ENCODE measurements around the gene NDST3. TPM values are rescaled to one million over a fixed set of nuclear protein-coding genes. Genes with fewer than 3 reads are reported as not detected.

The NDST3 gene
- polyA plus RNA-seq, 2 of the 4 experiments (the other 2 are of a cell fraction), result not detected

GRCh38 chr4:118276580-118276979, 242.3 kb downstream of the NDST3 start:
- no peak overlapping the region for H3K4me3 ChIP-seq
- H3K4me1 ChIP-seq, result peaks cover 24% of the 10 kb centered on the region
- DNase-seq (ENCODE audit: low read depth in 1 of 2, low spot score in 1 of 2) (no peak), FAIRE-seq (no peak), ATAC-seq (no peak)
- 55% methylated on average over 2 of the region's 2 CpGs for WGBS (ENCODE audit: missing lambda C conversion rate)
- ChIA-PET CTCF (no interaction called here), POLR2A (no interaction called here)
- peak overlapping the region; percentile 73; the same call in 1 of the 3 replicates for H3K4me2 ChIP-seq
- no peak overlapping the region for H3K27ac ChIP-seq
- no peaks in the 10 kb centered on the region for H3K9me3 ChIP-seq
- no peak for TF ChIP-seq ZNF302 (CRISPR knock-in tag; IDR thresholded peaks at IDR 0.05)
- TF ChIP-seq PBX3 (IDR thresholded peaks at IDR 0.05), result no peak
- TF ChIP-seq KDM5A (IDR thresholded peaks at IDR 0.05), result no peak
- no peak for TF ChIP-seq ZFP36 (IDR thresholded peaks at IDR 0.05; ENCODE audit: borderline replicate concordance, partially characterized antibody)
- no peak for TF ChIP-seq CBX8 (IDR thresholded peaks at IDR 0.05)
- no peak for TF ChIP-seq USF2 (IDR thresholded peaks at IDR 0.05)
- TF ChIP-seq RFX5 (IDR thresholded peaks at IDR 0.05), result no peak
- TF ChIP-seq TFCP2L1 (CRISPR knock-in tag; IDR thresholded peaks at IDR 0.05), result no peak
- TF ChIP-seq MAFK (IDR thresholded peaks at IDR 0.05; ENCODE audit: partially characterized antibody), result no peak
- no peak for TF ChIP-seq KDM1A (IDR thresholded peaks at IDR 0.05; ENCODE audit: low read depth)
- no peak for TF ChIP-seq TP53 (CRISPR knock-in tag; IDR thresholded peaks at IDR 0.05)
- no peak for TF ChIP-seq HMGXB4 (CRISPR knock-in tag; IDR thresholded peaks at IDR 0.05; ENCODE audit: borderline replicate concordance)

- POLR2A ChIA-PET, result no interaction called here
- 97% methylated on average over 4 of the region's 4 CpGs for WGBS (ENCODE audit: missing lambda C conversion rate)
- CTCF ChIA-PET, result no interaction called here
- ATAC-seq (no peak), FAIRE-seq (no peak), DNase-seq (ENCODE audit: low read depth in 1 of 2, low spot score in 1 of 2) (no peak)
- peak overlapping the region; percentile 73 for H3K4me2 ChIP-seq
- H3K4me3 ChIP-seq, result peak overlapping the region; percentile 76; the same call in 1 of the 3 replicates
- H3K27ac ChIP-seq, result no peak overlapping the region; a peak in 1 of 6 replicates
- H3K4me1 ChIP-seq, result peaks cover 31% of the 10 kb centered on the region
- H3K9me3 ChIP-seq, result no peaks in the 10 kb centered on the region
- TF ChIP-seq MYC (IDR thresholded peaks at IDR 0.05; ENCODE audit: borderline replicate concordance, low read length), result no peak
- no peak for TF ChIP-seq EHF (CRISPR knock-in tag; IDR thresholded peaks at IDR 0.05)
- no peak for TF ChIP-seq TP53 (CRISPR knock-in tag; IDR thresholded peaks at IDR 0.05)
- no peak for TF ChIP-seq E2F6 (IDR thresholded peaks at IDR 0.05; ENCODE audit: borderline replicate concordance, low read depth)
- no peak for TF ChIP-seq GATA3 (IDR thresholded peaks at IDR 0.05; ENCODE audit: borderline replicate concordance)
- no peak for TF ChIP-seq HOXB5 (CRISPR knock-in tag; IDR thresholded peaks at IDR 0.05)
These were observed 243.0 kb downstream of the NDST3 start for GRCh38 chr4:118277243-118277642.

GRCh38 chr4:118278473-118279274, 244.4 kb downstream of the NDST3 start:
- Histone ChIP-seq H3K27ac (peak overlapping the region; percentile 87 to 100), H3K4me2 (peak overlapping the region; percentile 73), H3K4me1 (peaks cover 32% of the 10 kb centered on the region), H3K9me3 (no peaks in the 10 kb centered on the region), H3K4me3 (peak overlapping the region; percentile 76)
- FAIRE-seq, result no peak
- CTCF ChIA-PET, result no interaction called here
- POLR2A ChIA-PET, result no interaction called here
- DNase-seq (ENCODE audit: low read depth in 1 of 2, low spot score in 1 of 2), result peak; percentile 86 to 93
- 1% methylated on average over 30 of the region's 56 CpGs for WGBS (ENCODE audit: missing lambda C conversion rate)
- ATAC-seq, result peak; percentile 91 to 93
- no peak for TF ChIP-seq HOXB13 (CRISPR knock-in tag; IDR thresholded peaks at IDR 0.05; ENCODE audit: low read depth)
- TF ChIP-seq PHF8 (IDR thresholded peaks at IDR 0.05; ENCODE audit: borderline replicate concordance, low read depth), result peak; percentile 96; the same call in 1 of the 2 replicates
- no peak for TF ChIP-seq ZC3H11A (IDR thresholded peaks at IDR 0.05)
- TF ChIP-seq POLR2AphosphoS2 (conservative IDR thresholded peaks at IDR 0.05; ENCODE audit: low read length), result no peak
- peak; percentile 64; the same call in 1 of the 2 replicates for TF ChIP-seq FOSB (CRISPR knock-in tag; IDR thresholded peaks at IDR 0.05)
- no peak for TF ChIP-seq SMC3 (IDR thresholded peaks at IDR 0.05)
- peak; percentile 51; the same call in 1 of the 2 replicates for TF ChIP-seq TP53 (CRISPR knock-in tag; IDR thresholded peaks at IDR 0.05)
- peak; percentile 99 for TF ChIP-seq BCL3 (IDR thresholded peaks at IDR 0.05)
- peak; percentile 75 for TF ChIP-seq USF2 (IDR thresholded peaks at IDR 0.05)
- peak; percentile 87 to 98 for TF ChIP-seq JUN (IDR thresholded peaks at IDR 0.05)
- peak; percentile 91 for TF ChIP-seq MAX (IDR thresholded peaks at IDR 0.05)
- peak; percentile 85 for TF ChIP-seq E2F6 (IDR thresholded peaks at IDR 0.05; ENCODE audit: borderline replicate concordance, low read depth)

Data from A549 (cell line).